Testis (tissue), 3 donors: Measurements from ENCODE around the gene CD276. TPM values are rescaled to one million over a fixed set of nuclear protein-coding genes. Genes with fewer than 3 reads are reported as not detected.

Experiments
- DNase-seq: peaks from one replicate; pipeline ENCODE4 v3.0.0-alpha.2; 2019
- H3K27ac ChIP-seq, 2 donors: fragments of 200-600 bp; sonication (generic); one replicate each; pipeline ENCODE4 v1.5.1; 2019
- H3K27me3 ChIP-seq: fragments of 200-600 bp; sonication (generic); one replicate; pipeline ENCODE4 v1.5.1; 2019
- H3K36me3 ChIP-seq: fragments of 200-600 bp; sonication (generic); one replicate; pipeline ENCODE4 v1.5.1; 2017; ENCODE audit warnings: low read depth; ENCODE audit errors: missing control alignments
- H3K4me1 ChIP-seq: fragments of 200-600 bp; sonication (generic); one replicate; pipeline ENCODE4 v1.5.1; 2019
- H3K4me3 ChIP-seq, 2 donors: fragments of 200-600 bp; sonication (generic); one replicate each; pipeline ENCODE4 v1.5.1; 2017 to 2019
- H3K9me3 ChIP-seq: fragments of 200-600 bp; sonication (generic); one replicate; pipeline ENCODE4 v1.5.1; 2017
- POLR2A ChIP-seq: fragments of 450-650 bp; IDR thresholded peaks from one replicate; pipeline ENCODE4 v1.6.1; 2017; ENCODE audit warnings: antibody characterized with exemption, mild to moderate bottlenecking, moderate library complexity
- WGBS, 2 donors: methylation state at CpG; one replicate each; pipeline ENCODE4 v1.1.5; 2018; 5-methylcytosine and 5-hydroxymethylcytosine counted together
- intact Hi-C: fragments of 100-400 bp; cut with DNase I; formaldehyde crosslinking; loops from one replicate; pipeline ENCODE4 v1.15.1; 2023; ENCODE audit warnings: low total_unique reads
- polyA plus RNA-seq: library from polyadenylated mRNA; stranded (reverse); fragments of 350-450 nt; fragmentation: Illumina TruSeq; extraction: RNeasy Lipid Tissue Mini Kit (QIAGEN cat#74804); gene quantifications from one replicate; pipeline ENCODE4 v1.2.3, GENCODE V29; 2014; ENCODE audit warnings: low read depth, low replicate concordance; ENCODE audit not compliant: insufficient read depth
- total RNA-seq, 2 donors: library from RNA; depleted of rRNA; stranded (reverse); fragments of >200 nt; gene quantifications; one replicate each; pipeline ENCODE4 v1.2.3, GENCODE V29; 2016
- TF ChIP-seq, protein P1 (sequence below), 3 experiments: fragments of 450-650 bp in 2 of 3; fragments of 200-600 bp in 1 of 3; sonication (generic) in 1 of 3; IDR thresholded peaks; one replicate each; pipeline ENCODE4 v1.5.1; 2016 to 2019; ENCODE audit warnings: antibody characterized with exemption in 3 of 3, mild to moderate bottlenecking in 2 of 3, moderate library complexity in 1 of 3

CD276 gene
- total and polyA plus RNA-seq, 3 donors from 2014 or later = 43.1 to 61.5 (median 50.3) TPM

- Histone ChIP-seq H3K36me3 (no peaks in the 10 kb centered on the region), H3K27ac (no peak overlapping the region), H3K9me3 (no peaks in the 10 kb centered on the region), H3K4me3 (no peak overlapping the region), H3K4me1 (peaks cover 25% of the 10 kb centered on the region), H3K27me3 (no peaks in the 10 kb centered on the region)
- DNase-seq = no peak
- no peak for TF ChIP-seq POLR2A
- TF ChIP-seq, protein P1, sequence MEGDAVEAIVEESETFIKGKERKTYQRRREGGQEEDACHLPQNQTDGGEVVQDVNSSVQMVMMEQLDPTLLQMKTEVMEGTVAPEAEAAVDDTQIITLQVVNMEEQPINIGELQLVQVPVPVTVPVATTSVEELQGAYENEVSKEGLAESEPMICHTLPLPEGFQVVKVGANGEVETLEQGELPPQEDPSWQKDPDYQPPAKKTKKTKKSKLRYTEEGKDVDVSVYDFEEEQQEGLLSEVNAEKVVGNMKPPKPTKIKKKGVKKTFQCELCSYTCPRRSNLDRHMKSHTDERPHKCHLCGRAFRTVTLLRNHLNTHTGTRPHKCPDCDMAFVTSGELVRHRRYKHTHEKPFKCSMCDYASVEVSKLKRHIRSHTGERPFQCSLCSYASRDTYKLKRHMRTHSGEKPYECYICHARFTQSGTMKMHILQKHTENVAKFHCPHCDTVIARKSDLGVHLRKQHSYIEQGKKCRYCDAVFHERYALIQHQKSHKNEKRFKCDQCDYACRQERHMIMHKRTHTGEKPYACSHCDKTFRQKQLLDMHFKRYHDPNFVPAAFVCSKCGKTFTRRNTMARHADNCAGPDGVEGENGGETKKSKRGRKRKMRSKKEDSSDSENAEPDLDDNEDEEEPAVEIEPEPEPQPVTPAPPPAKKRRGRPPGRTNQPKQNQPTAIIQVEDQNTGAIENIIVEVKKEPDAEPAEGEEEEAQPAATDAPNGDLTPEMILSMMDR (IDR thresholded peaks at IDR 0.05) = no peak
- WGBS, 2 donors = 51 to 65% methylated on average over 4 of the region's 4 CpGs
- intact Hi-C loops = no loop called here
Measured at GRCh38 chr15:73686781-73687256, 2.6 kb downstream of the CD276 start.

DNA sequence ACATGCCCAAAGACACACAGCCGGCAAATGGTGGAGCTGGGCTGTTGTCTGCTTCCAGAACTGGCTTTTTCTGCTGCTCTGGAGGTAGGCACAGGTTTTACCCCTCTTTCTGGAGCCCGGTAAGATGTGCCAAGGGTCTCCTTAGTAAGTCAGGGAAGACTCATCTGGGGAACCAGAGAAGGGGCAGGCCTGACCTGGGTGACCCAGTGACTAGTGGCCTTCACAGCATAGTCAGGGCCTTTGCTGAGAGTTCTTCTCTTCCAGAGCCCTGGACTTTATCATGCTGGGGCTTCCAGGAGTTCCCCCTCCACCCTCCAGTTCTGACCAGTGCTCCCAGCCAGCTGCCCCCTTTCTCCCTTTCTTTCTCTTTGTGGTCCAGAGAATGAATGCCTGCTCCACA is 3.2 kb downstream of the CD276 start:
- Histone ChIP-seq H3K9me3 (no peaks in the 10 kb centered on the region), H3K4me1 (peaks cover 25% of the 10 kb centered on the region), H3K4me3 (no peak overlapping the region), H3K27me3 (no peaks in the 10 kb centered on the region), H3K36me3 (no peaks in the 10 kb centered on the region), H3K27ac (no peak overlapping the region)
- DNase-seq = no peak
- intact Hi-C loops = no loop called here
- WGBS, 2 donors = 97% methylated on average over 2 of the region's 2 CpGs; no CpG with 5 or more reads in 1 of the 2 donors
- TF ChIP-seq, protein P1 (IDR thresholded peaks at IDR 0.05) = no peak
- TF ChIP-seq POLR2A = no peak

DNA sequence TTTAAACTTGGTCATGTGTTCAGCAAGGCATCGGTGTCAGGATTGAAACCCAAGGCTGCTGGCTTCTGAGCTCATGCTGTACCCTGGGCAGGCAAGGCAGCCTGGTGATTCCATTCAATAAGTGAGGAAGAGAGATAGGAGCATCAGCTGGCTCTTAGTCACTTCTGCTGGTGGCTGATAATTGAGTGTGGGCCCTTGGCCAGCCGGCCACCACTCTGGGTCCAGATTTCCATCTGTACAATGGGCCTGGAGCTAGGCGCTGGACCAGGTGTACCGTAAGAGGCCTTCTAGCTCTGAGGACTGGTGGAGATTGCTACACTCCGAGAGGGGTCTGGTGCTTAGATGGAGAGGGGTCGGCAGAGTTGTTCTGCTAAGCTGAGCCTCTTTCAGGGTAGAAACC is 4.3 kb downstream of the CD276 start:
- TF ChIP-seq POLR2A = no peak
- TF ChIP-seq, protein P1 (IDR thresholded peaks at IDR 0.05) = no peak
- DNase-seq = no peak
- Histone ChIP-seq H3K27me3 (no peaks in the 10 kb centered on the region), H3K9me3 (no peaks in the 10 kb centered on the region), H3K36me3 (no peaks in the 10 kb centered on the region), H3K27ac (no peak overlapping the region), H3K4me1 (peaks cover 23% of the 10 kb centered on the region), H3K4me3 (no peak overlapping the region)
- intact Hi-C loops = no loop called here
- 71 to 89% methylated on average over 3 to 6 of the region's 6 CpGs for WGBS, 2 donors

DNA sequence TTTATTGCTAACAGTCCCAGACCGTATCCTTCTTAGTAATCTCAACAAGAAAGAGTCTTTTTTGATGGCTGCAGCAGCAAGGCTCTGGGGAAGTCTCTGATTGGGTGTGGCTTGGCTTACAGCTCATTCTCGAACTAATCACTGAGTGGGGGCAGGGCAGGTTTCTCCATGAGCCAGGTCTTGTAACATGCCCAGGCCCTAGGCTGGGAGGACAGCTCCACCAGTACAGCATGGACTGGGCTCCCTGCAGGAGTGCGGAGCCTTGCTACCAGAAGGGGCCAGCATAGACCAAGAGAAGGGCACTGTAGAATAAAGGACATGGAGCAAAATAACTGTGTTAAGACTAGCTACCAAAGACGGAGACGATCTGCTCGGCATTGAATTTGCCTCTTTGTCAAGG is 7.2 kb downstream of the CD276 start:
- Histone ChIP-seq H3K27me3 (no peaks in the 10 kb centered on the region), H3K36me3 (no peaks in the 10 kb centered on the region), H3K4me3 (no peak overlapping the region), H3K4me1 (peaks cover 16% of the 10 kb centered on the region), H3K27ac (no peak overlapping the region), H3K9me3 (no peaks in the 10 kb centered on the region)
- peak; percentile 71 for DNase-seq
- TF ChIP-seq, protein P1 (IDR thresholded peaks at IDR 0.05) = peak in 1 of 3 experiments; percentile 2
- no peak for TF ChIP-seq POLR2A
- intact Hi-C loops = no loop called here
- WGBS, 2 donors = 58% methylated on average over 6 of the region's 6 CpGs

DNA sequence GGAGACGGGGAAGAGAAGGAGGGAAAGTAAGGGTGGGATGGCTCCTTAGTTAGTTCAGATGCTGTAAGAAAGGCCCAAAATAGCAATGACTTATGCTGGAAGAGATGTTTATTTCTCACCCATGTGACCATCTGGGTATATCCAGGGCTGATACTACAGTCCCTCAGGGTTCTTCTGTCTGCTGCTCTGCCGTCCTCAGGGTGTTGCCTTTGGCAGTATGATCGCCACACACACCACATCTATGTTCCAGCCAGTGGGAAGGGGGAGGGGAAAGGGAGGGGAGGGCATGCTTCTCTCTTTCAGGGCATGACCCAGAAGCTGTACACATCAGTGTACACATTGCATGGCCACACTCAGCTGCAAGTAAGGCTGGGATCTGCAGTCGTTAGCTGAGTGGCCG is 10.2 kb downstream of the CD276 start:
- Histone ChIP-seq H3K4me1 (peaks cover 14% of the 10 kb centered on the region), H3K27ac (no peak overlapping the region), H3K4me3 (no peak overlapping the region), H3K36me3 (no peaks in the 10 kb centered on the region), H3K9me3 (no peaks in the 10 kb centered on the region), H3K27me3 (no peaks in the 10 kb centered on the region)
- 59 to 68% methylated on average over 5 of the region's 5 CpGs for WGBS, 2 donors
- TF ChIP-seq, protein P1 (IDR thresholded peaks at IDR 0.05) = no peak
- intact Hi-C loops = no loop called here
- no peak for DNase-seq
